Left renal cortex interstitium (tissue), 4 donors: Measurements from ENCODE around the gene SORCS2. TPM values are rescaled to one million over a fixed set of nuclear protein-coding genes. Genes with fewer than 3 reads are reported as not detected.
"Not testable (repeated sequence)": the region's sequence is repeated elsewhere in the genome, so short reads cannot be mapped to it uniquely, and the experiment has no call there.

Source experiments
- DNase-seq, 4 donors: peaks; one replicate each; pipeline ENCODE4 v3.0.0-alpha.2; 2013; ENCODE audit warnings: low read depth in 4 of 4, low spot score in 2 of 4, missing footprints in 1 of 4
- polyA plus RNA-seq, 4 donors: library from polyadenylated mRNA; unstranded; fragments of 120-200 nt; gene quantifications; one replicate each; pipeline ENCODE4 v1.2.1, GENCODE V29; 2013; ENCODE audit not compliant: insufficient read length in 4 of 4

The SORCS2 gene
- polyA plus RNA-seq, 4 donors, result 3.7 to 11.5 (median 8.4) TPM

- DNase-seq, result no peak
Observed at GRCh38 chr4:7451800-7452199, 259.5 kb downstream of the SORCS2 start.

- not testable (repeated sequence) for DNase-seq
Observed at GRCh38 chr4:7452802-7453201, 260.5 kb downstream of the SORCS2 start.

GRCh38 chr4:7457201-7458065 is 265.1 kb downstream of the SORCS2 start:
- no peak for DNase-seq

- no peak for DNase-seq
Observed at GRCh38 chr4:7458066-7458425, 265.7 kb downstream of the SORCS2 start.

- DNase-seq, result no peak
Observed at GRCh38 chr4:7458477-7458876, 266.1 kb downstream of the SORCS2 start.

GRCh38 chr4:7459471-7459870 is 267.1 kb downstream of the SORCS2 start:
- DNase-seq, result no peak

- DNase-seq, result no peak
Observed at GRCh38 chr4:7460566-7460965, 268.2 kb downstream of the SORCS2 start.

- no peak for DNase-seq
Observed at GRCh38 chr4:7461230-7461629, 268.9 kb downstream of the SORCS2 start.

- DNase-seq, result no peak
Observed at GRCh38 chr4:7462509-7462971, 270.2 kb downstream of the SORCS2 start.

- no peak for DNase-seq
Observed at GRCh38 chr4:7463566-7464258, 271.4 kb downstream of the SORCS2 start.

- DNase-seq, result no peak
Observed at GRCh38 chr4:7464259-7464655, 271.9 kb downstream of the SORCS2 start.

- DNase-seq, result no peak
Observed at GRCh38 chr4:7465017-7465416, 272.7 kb downstream of the SORCS2 start.

- DNase-seq, result no peak
Observed at GRCh38 chr4:7466215-7466614, 273.9 kb downstream of the SORCS2 start.

- no peak for DNase-seq
Observed at GRCh38 chr4:7466904-7467303, 274.6 kb downstream of the SORCS2 start.

GRCh38 chr4:7467471-7467870 is 275.1 kb downstream of the SORCS2 start:
- DNase-seq, result no peak

- DNase-seq, result no peak
Observed at GRCh38 chr4:7469023-7469422, 276.7 kb downstream of the SORCS2 start.

- DNase-seq, result no peak
Observed at GRCh38 chr4:7470111-7470510, 277.8 kb downstream of the SORCS2 start.

- no peak for DNase-seq
Observed at GRCh38 chr4:7470522-7471128, 278.3 kb downstream of the SORCS2 start.

GRCh38 chr4:7472442-7473013 is 280.2 kb downstream of the SORCS2 start:
- peak in 1 of 4 donors; percentile 27 for DNase-seq

- DNase-seq, result no peak
Observed at GRCh38 chr4:7473081-7473480, 280.7 kb downstream of the SORCS2 start.

GRCh38 chr4:7474320-7474719 is 282.0 kb downstream of the SORCS2 start:
- DNase-seq, result no peak
